DLD1 (cell line): ENCODE results near the gene IRGC.

Experiments used
- in situ Hi-C: cut with HindIII; loops from 2 replicates; pipeline ENCODE4 v1.10.0; 2017; ENCODE audit warnings: low sequenced_read_pairs

The IRGC gene

DNA sequence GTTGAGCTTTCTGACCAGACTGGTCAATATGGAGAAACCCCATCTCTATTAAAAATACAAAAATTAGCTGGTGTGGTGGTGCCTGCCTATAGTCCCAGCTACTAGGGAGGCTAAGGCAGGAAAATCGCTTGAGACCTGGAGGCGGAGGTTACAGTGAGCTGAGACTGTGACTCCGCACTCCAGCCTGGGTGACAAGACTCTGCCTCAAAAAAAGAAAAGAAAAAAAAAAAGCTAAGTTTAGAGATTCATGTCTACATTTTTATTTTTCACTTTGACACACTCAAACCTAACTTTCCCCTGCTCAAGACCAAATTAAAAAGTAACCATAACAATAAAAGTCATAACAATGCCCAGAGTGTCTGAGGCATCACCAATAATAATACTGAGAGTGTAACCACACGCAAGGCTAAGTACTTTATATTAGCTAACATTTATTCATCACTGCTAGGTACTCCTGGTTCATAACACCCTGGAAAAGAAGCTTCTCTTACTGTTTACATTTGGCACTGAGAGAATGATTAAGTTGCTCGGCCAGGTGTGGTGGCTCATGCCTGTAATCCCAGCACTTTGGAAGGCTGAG lies 5.7 kb downstream of the IRGC start:
- in situ Hi-C loops: no loop called here

DNA sequence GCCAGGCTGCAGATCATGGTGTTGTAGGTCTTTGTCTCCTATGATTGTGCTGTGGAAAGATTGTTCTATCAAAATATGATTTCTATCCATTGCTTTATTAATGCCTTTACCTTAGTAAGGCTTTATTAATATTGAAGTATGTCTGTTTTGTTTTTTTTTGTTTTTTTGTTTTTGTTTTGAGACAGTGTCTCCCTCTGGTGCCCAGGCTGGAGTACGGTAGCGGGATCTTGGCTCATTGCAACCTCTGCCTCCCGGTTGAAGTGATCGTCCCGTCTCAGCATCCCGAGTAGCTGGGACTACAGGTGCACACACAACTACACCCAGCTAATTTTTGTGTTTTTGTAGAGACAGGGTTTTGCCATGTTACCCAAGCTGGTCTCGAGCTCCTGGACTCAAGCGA lies 7.7 kb downstream of the IRGC start:
- in situ Hi-C loops: no loop called here

DNA sequence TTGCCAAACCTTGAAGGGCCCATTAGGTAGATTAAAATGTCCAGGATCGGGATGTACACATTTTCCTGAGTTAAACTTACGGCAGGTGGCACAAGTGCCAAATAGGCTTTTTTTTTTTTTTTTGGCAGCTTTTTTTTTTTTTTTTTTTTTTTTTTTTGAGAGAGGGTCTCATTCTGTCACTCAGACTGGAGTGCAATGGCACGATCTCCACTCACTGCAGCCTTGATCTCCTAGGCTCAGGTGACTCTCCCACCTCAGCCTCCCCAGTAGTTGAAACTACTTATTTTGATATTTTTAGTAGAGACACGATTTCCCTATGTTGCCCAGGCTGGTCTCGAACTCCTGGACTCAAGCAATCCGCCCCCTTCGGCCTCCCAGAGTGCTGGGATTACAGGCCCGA lies 9.0 kb downstream of the IRGC start:
- in situ Hi-C loops: no loop called here

DNA sequence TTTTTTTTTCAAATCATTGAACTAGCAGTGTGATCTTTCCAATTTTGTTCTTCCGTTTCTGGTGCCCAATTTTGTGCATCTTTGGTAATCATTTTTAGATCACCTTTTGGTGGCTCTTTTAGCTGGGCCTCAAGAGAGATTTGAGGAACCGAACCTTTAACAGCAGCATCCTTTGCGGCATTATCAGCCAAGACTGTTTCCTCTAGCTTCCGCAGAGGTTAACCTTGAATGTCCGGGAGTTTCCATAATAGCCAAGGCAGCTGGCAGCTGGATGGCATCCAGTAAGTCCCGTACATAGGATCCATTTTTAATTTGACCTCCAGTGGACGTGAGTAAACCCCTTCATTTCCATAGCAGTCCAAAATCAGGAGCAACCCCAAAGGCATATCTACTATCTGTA lies 9.6 kb downstream of the IRGC start:
- in situ Hi-C loops: no loop called here

DNA sequence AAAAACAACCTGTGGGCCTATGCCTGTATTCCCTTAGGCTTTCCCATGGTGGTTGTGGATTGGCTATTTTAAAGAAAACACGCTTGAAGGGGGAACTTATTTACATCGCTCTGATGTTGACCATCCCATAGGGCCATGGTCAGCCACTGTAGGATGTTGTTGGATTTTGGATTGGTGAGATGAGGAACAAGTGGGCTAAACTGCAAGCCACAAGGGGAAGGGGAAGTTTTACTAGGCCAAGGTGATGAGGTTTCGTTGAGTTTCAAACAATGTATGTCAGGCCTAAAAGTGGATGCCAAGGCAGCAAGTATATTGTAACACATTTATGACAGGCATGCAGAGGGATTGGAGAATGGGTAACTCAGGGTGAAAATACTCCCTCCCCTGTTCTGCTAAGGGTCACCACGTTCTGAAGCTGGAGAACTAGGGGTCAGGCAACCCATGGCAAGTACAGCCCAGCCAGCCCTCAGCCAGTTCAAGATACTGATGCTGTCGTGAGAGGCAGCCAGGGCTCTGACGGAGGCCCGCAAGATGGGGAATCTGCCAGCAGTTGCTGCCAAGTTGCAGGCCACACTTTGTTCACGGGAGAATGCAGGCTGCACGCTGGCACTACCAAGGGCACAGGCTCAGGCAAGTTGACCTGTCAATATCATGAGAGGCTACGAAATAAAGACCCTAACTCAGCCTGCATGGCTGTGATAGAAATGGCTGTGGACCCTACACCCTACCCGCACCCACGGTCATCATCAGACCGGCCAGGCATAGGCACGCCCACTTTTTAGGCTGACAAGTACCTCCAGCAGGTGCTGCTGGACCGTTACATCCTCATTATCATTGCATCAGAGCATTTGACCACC lies 11.1 kb downstream of the IRGC start:
- in situ Hi-C loops: no loop called here

DNA sequence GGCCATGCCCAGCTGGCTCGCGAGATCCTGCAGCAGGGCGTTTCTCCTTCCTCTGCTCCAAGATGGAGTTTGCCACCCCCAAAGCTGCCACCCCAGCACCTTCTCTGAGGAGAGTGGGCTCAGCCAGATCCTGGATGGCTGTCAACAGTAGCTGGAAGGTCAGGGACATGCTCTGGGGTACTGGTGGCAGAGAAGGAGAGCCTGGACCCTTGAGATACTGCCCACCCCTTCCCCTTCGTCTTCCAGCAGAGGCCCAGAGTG lies 11.6 kb downstream of the IRGC start:
- in situ Hi-C loops: no loop called here

DNA sequence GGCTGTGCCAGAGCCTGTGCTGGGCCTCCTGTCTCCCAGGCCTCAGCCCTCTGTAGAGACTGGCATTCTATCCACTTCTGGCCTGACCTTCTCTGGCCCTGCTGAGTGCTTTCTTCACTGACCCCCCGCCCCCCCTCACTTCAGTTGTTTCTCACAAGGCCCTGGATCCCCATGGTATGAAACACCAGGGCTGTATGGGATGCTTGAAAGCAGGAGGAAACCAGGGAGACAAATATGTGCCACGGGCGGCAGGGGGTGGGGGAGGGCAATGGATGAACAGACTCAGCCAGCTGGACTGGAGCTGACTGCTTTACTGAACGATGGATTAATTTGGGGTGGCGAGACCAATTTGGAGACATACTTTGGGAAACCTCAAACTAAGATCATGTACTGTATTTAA lies 14.0 kb downstream of the IRGC start:
- in situ Hi-C loops: no loop called here

DNA sequence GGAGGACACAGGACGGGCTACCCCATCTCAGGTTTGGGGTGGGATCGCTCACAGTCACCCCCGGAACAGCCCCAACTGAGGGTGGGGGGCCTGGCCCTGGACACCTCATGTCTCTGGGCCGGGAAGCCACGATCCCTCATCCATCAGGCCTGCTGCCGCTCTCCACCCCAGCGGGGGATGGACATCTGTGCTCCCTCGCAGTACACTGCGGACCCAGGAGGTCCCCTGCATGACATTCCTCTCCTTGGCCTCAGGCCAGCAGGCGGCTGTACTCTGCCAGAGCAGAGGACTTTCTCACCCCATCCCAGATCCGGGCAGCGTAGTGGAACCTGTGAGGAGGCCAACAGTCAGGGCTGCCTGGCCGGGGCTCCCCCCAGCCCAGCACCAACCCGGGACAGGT lies 15.5 kb downstream of the IRGC start:
- in situ Hi-C loops: no loop called here

DNA sequence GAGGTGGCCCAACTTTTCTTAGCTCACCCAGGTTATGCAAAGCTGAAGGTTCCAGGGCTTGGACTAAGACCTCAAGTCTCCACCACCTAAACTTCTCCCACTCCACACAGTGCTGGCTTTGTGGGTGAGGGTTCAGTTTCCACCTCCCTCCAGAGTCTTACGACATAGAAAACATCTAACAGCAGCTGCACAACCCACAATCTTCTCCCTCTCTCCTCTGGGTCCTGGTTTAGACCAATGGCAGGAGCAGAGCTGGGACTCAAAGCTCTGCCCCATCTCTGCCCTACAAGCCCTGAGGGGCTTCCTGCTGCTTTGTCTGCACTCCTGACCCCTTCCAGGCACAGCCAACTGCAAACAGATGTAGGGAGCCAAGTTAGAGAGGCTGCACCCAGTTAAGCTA lies 16.0 kb downstream of the IRGC start:
- in situ Hi-C loops: no loop called here

DNA sequence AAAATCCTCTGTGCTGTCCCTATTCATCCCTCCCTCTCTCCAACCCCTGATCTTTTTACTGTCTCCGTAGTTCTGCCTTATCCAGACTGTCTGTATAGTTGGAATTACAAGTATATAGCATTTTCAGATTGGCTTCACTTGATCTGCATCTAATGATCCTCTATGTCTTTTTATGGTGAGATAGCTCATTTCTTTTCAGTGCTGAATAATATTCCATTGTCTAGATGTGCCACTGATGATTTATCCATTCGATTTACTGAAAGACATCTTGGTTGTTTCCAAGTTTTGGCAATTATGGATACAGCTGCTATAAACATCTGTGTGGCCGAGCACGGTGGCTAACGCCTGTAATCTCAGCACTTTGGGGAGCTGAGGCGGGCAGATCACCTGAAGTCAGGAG lies 19.1 kb downstream of the IRGC start:
- in situ Hi-C loops: no loop called here

DNA sequence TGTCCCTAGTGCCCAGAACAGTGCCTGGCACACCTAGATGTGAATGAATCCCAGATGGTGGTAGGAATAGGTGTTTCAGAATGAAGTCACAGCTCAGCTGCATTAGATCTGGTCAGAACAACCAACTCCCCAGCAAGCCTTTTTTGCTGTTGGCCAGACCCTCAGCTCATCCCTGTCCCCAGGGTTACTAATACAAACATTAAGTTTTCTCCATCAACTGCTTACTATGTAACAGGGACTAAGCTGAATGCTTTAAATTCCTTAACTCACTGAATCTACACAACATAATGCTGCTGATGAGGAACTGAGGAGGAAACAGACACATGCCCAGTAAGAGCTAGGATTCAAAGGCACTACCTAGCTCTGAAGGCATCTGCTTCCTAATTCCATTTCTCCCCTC lies 20.1 kb downstream of the IRGC start:
- in situ Hi-C loops: no loop called here

DNA sequence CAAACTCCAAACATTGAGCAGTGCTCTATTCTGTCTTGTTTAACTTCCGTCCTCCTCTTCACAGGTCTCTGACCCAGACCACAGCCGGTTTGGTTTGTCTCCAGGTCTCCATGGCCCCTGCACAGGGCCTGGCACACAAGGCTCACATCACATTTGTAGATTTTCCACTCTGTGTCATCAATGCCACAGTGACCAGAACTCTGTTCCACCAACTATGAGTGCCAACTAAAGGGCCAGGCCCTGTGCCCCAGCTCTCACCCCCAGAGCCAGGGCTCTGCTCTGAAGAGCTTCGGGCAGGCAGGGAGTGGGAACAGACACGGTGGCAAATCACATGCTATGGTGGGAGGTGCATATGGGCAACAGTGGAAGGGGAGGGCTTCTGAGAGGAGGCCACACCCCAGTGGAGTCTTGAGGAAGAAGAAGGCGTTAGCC lies 22.9 kb downstream of the IRGC start:
- in situ Hi-C loops: no loop called here

DNA sequence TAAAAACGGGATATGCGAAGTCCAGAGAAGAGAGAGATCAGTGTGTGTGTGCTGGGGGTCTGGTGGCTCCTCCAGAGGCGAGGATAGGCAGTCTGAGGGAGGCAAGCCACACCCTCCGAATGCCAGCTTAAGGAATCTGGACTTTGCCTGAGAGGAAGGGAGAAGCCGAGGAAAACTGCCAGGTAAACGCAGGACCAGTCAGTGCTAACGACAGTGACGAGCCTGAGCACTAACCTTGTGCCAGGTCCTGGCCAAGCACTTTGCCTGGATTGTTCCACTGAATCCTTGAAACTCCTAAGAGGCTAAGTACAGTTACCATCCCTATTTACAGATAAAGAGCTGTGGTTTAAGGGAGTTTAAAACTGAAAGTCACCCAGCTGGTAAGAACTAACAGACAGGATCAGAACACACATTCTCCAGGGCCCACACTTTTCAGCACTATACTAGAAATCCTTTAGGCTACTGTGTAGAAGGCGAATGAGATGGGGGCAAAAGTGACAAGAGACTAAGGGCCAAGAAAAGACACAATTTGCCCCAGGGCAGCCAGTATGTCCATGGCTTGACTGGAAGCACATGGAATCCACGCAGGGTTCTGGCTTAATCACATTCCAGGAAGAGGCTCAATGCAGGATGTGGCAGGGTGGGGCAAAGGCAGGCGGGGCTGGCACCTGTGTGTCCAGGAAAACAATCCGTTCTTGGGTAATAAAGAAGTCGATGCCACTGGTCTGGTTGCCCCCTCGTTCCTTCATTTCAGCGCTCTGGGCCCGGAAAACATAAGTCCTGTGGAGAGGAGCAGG lies 23.8 kb downstream of the IRGC start:
- in situ Hi-C loops: no loop called here

DNA sequence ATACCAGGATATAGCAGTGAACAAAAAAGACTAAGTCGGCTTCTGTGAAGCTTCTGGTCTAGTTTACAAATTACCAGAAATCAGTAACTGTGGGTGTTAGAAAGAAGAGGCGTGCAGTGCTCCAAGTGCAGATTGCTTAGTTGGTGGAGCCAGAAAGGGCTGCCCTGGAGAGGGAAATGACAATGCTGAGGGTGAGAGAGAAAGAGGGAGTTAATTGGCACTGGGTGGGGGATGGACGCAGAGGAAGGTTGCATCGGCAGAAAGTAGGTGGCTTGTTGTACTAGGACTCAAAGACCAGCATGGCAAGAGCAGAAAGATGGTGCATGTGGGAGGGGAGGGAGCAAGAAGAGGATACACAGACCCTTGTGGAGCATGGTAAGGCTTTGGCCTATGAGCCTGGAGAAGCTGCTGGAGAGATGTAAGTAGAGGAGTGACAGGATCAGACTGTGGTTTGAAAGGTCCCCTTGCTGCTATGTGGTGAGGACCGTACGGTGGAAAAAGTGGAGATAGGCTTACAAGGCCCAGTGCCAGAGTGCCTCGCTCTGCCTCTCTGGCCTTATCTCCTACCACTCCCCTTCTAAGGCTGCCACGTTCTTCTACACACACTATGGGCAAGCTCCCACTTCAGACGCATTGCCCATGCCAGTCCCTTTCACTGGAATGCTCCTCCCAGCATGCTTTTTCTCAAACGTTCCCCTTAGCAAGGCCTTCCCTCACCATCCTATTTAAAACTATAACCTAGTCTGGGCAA lies 25.4 kb downstream of the IRGC start:
- in situ Hi-C loops: no loop called here

DNA sequence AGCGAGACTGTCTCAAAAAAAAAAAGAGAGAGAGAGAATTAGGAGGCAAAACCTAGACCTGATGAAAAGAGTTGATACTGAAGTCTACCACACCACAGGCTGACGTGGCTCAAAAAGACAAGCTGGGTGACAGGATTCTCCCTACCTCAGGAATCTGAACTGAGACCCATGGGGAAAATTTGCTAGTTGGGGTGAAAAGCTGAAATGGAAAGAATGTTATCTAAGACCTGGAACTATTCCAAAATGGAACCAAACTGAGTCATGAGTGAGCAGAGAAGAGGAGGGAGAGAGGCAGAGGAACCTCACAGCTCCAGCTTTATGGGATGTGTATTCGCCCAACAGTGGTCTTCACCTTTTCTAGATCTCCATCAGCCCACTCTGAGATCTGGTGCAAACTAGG lies 27.2 kb downstream of the IRGC start:
- in situ Hi-C loops: no loop called here

DNA sequence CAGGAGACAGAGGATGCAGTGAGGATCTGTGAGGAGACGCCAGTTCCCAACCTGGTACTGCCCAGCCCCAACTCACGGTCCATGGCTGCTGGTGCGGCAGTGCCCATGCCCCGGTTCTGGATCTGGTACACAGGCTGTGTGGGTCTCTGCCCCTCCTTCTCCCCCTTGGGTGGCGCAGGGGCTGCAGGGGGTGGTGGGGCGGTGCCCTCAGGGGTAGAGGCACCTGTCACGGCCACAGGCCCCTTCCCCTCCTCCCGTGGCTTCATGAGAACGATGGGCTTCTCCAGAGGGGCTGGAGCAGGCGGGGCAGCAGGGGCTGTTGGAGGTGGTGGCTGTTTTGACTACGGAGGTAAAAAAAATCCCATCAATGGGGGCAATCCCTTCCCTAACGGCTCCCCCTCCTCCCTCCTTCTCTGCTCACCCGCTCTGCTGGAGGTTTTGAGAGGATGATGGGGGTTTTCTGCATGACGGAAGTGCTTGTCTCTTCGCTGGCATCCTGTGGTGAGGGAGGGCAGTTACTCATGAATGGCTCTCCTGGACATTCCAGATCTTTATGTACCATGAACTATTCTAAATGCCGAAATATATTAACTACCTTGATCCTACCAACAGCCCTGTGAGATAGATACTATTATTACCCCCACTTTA lies 31.8 kb downstream of the IRGC start:
- in situ Hi-C loops: no loop called here

DNA sequence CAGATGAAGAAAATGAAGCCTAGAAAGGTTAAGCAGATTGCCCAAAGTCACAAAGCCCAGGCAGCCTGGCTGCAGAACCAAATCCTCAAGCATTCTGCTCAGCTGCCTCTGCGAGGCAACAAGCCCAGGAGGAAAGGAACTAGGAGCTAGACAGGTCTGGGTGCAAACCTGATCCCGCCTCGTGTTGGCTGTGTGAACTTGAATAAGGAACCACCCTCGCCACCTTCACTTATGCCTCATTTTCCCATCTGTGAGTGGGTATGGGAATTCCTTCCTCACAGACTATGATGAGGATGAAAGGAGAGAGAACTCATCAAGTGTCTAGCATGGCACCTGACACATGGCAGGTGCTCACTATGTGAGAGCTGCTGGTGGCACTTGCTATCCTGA lies 32.3 kb downstream of the IRGC start:
- in situ Hi-C loops: no loop called here

DNA sequence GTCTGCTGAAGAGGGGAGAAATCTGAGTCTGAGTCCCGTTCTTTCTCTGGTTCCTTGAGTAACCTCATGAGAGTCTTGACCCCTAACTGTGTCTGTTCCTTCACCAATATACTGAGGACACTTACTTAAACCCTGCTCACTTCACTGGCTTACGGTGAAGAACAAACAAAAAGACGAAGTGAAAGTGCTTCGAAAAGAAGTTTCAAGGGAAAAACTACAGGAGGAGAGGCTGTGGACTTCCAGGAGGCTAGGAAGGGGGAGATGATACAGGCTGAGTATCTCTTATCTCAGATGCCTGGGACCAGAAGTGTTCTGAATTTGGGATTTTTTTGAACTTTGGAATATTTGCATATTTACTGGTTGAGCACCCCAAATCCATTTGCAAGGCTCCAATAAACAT lies 32.8 kb downstream of the IRGC start:
- in situ Hi-C loops: no loop called here

DNA sequence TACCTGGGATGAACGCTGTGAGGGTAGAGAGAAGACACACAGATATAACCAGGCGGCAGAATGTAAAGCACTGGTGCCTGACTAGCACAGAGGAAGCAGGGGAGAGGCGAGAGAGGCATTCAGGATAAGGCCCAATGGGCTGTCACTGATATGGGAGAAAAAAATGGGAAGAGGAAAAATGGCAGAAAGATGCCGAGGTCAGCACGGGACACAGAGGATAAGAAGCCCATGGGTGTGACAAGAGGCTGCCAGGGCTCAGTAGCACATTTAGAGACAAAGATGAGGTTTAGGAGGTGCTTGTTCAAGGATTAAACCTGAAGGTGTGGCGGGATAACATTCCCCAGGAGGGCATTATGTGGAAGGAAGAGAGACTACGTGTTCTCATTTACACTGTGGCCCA lies 33.3 kb downstream of the IRGC start:
- in situ Hi-C loops: no loop called here

DNA sequence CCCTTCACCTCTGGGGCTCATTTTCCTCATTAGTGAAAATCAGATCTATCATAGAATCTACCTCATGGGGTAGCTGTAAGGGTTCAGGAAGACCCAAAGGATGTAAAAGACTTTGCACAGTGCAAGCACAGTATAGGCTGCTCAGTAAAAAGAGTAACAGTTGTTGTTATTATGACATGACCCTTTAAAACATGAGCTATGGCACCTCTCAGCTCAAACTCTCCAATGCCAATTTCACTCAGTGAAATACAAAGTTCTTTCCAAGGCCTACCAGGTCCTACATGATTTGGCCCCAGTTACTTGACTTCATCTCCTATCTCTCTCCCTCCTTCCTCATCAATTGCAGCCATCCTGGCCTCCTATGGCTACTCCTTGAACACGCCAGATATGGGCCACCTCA lies 34.0 kb downstream of the IRGC start:
- in situ Hi-C loops: no loop called here
